ENCODE measurements around the gene FOXP2.
"Not testable (repeated sequence)": the region's sequence is repeated elsewhere in the genome, so short reads cannot be mapped to it uniquely, and the experiment has no call there.

FOXP2 gene

DNA sequence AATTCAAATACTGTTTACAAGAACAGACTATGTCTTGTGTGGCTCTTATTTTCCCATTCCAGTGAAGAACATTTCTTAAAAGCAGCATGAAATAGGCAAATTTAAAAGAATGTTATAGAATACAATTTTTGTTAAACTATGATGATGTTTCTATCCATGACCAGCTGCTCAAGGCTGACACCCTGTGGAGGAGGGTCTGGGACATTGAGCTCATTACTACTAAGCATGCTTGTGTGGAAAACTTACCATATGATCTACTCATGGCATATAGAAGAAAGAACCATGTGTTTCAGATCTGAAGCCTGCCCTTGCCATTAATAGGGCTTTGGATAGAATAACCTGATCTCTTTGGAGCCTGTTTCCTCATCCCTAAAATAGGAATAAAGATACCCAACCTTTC, 125.0 kb downstream of the FOXP2 start:
- no peak overlapping the region for H3K9ac ChIP-seq (ENCODE audit: low read depth, low read length, poor library complexity, severe bottlenecking)
- H2AFZ ChIP-seq (ENCODE audit: low read length) = no peak overlapping the region
- H3K79me2 ChIP-seq (ENCODE audit: insufficient read depth, low read length) = no peaks in the 10 kb centered on the region
- H3K27me3 ChIP-seq (ENCODE audit: insufficient read depth, low read length, poor library complexity, severe bottlenecking) = no peaks in the 10 kb centered on the region
- H3K9me3 ChIP-seq (ENCODE audit: insufficient read depth, low read depth, low read length) = no peaks in the 10 kb centered on the region
- H3K9me2 ChIP-seq (replicated peaks; ENCODE audit: low read depth, low read length) = no peaks in the 10 kb centered on the region
- H3F3A ChIP-seq (ENCODE audit: low read depth) = no peaks in the 10 kb centered on the region
- no peaks in the 10 kb centered on the region for H3K36me3 ChIP-seq (ENCODE audit: insufficient read depth, low read length)
- TF ChIP-seq EZH2phosphoT487 (IDR thresholded peaks at IDR 0.05; ENCODE audit: borderline replicate concordance) = no peak
- peak; percentile 29 for TF ChIP-seq CTCF (conservative IDR thresholded peaks at IDR 0.05; ENCODE audit: low read length)
- H3K4me3 ChIP-seq (ENCODE audit: low read length, poor library complexity, severe bottlenecking) = no peak overlapping the region
- no peaks in the 10 kb centered on the region for H3K4me1 ChIP-seq (ENCODE audit: insufficient read depth, low read length, poor library complexity, severe bottlenecking)
- no peaks in the 10 kb centered on the region for H4K20me1 ChIP-seq (ENCODE audit: insufficient read depth, low read length, poor library complexity, severe bottlenecking)
- H3K4me2 ChIP-seq (ENCODE audit: low read depth, low read length, poor library complexity, severe bottlenecking) = no peak overlapping the region

DNA sequence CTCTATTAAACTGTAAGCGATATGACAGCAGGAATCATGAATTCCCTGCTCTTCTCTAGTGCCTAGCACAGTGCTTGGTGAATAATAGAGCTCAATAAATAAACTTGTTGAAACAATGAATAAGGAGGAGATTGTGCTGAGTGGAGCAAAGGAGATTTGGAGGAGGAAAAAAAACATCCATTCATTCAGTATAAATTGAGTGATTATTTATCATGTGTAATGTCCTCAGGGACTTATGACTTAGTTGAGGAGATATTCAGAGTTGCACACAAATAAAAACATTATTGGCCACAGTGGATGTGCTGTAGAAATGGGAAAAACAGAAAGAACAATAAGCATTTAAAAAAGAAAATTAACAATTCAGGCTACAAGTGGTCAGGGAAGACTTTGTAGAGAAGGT, 125.7 kb downstream of the FOXP2 start:
- Histone ChIP-seq H3K9me3 (ENCODE audit: insufficient read depth, low read depth, low read length) (no peaks in the 10 kb centered on the region), H3K4me3 (ENCODE audit: low read length, poor library complexity, severe bottlenecking) (no peak overlapping the region), H3K27me3 (ENCODE audit: insufficient read depth, low read length, poor library complexity, severe bottlenecking) (no peaks in the 10 kb centered on the region), H3K79me2 (ENCODE audit: insufficient read depth, low read length) (no peaks in the 10 kb centered on the region), H3K4me1 (ENCODE audit: insufficient read depth, low read length, poor library complexity, severe bottlenecking) (no peaks in the 10 kb centered on the region), H3F3A (ENCODE audit: low read depth) (no peaks in the 10 kb centered on the region), H3K9ac (ENCODE audit: low read depth, low read length, poor library complexity, severe bottlenecking) (no peak overlapping the region), H3K9me2 (replicated peaks; ENCODE audit: low read depth, low read length) (no peaks in the 10 kb centered on the region), H4K20me1 (ENCODE audit: insufficient read depth, low read length, poor library complexity, severe bottlenecking) (no peaks in the 10 kb centered on the region), H3K36me3 (ENCODE audit: insufficient read depth, low read length) (no peaks in the 10 kb centered on the region), H3K4me2 (ENCODE audit: low read depth, low read length, poor library complexity, severe bottlenecking) (no peak overlapping the region), H2AFZ (ENCODE audit: low read length) (no peak overlapping the region)
- TF ChIP-seq EZH2phosphoT487 (IDR thresholded peaks at IDR 0.05; ENCODE audit: borderline replicate concordance) (no peak), CTCF (conservative IDR thresholded peaks at IDR 0.05; ENCODE audit: low read length) (no peak)

DNA sequence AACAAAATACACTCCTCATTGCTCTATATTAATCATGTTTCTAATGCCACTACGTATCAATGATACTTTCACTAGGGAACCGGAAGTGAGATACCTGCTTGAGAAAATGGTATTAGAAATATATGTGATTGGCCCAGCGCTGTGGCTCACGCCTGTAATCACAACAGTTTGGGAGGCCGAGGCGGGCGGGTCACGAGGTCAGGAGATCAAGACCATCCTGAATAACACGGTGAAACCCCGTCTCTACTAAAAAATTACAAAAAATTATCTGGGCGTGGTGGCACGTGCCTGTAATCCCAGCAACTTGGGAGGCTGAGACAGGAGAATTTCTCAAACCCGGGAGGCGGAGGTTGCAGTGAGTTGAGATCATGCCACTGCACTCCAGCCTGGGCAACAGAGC, 132.7 kb downstream of the FOXP2 start:
- not testable (repeated sequence) for H2AFZ ChIP-seq (ENCODE audit: low read length); H3F3A ChIP-seq (ENCODE audit: low read depth); H3K79me2 ChIP-seq (ENCODE audit: insufficient read depth, low read length); H3K36me3 ChIP-seq (ENCODE audit: insufficient read depth, low read length); H3K9ac ChIP-seq (ENCODE audit: low read depth, low read length, poor library complexity, severe bottlenecking); H3K9me3 ChIP-seq (ENCODE audit: insufficient read depth, low read depth, low read length); H3K27me3 ChIP-seq (ENCODE audit: insufficient read depth, low read length, poor library complexity, severe bottlenecking); H4K20me1 ChIP-seq (ENCODE audit: insufficient read depth, low read length, poor library complexity, severe bottlenecking); H3K4me2 ChIP-seq (ENCODE audit: low read depth, low read length, poor library complexity, severe bottlenecking); H3K9me2 ChIP-seq (replicated peaks; ENCODE audit: low read depth, low read length); H3K4me1 ChIP-seq (ENCODE audit: insufficient read depth, low read length, poor library complexity, severe bottlenecking); H3K4me3 ChIP-seq (ENCODE audit: low read length, poor library complexity, severe bottlenecking)

DNA sequence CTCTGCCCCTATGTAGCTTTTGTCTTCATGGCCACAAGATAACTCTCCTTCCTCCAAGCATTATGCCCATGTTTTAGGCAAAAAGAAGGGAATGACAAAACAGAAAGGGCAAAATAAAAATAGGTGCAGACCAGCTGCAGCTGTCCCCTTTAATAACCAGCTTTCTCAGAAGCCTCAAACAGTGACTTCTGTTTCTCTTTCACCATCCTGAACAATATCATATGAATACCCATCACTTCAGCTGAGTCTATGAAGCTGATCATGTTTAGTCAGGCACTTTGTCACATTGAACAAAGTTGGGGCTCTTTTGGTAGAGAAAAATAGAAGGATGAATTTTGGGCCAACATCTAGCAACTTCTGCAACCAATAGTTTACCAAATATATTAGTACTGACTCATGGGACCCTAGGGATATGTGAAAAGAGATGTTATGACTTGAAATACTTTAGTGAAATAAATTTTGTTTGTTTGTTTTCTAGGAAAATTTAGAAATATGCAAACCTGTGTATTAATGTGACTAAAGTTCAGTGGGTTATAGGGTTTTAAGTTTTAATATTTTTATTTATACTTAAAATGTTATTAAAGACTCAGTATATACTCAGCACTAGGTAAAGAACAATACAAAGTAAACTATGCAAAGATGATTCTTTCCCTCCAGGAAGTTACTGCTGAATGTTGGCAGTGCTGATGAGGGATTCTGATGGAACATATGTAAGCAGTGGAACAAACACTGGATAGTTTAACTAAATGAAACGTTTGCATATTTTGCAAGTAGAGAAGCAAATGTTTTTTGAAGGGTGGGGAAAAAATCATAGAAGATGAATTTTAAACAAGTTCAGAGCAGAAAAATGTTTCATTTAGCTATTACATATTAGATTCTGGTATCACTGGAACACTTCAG, 133.7 kb downstream of the FOXP2 start:
- Histone ChIP-seq H3K9me3 (ENCODE audit: insufficient read depth, low read depth, low read length) (no peaks in the 10 kb centered on the region), H3K9me2 (replicated peaks; ENCODE audit: low read depth, low read length) (no peaks in the 10 kb centered on the region), H3F3A (ENCODE audit: low read depth) (no peaks in the 10 kb centered on the region), H3K9ac (ENCODE audit: low read depth, low read length, poor library complexity, severe bottlenecking) (no peak overlapping the region), H2AFZ (ENCODE audit: low read length) (no peak overlapping the region), H3K27me3 (ENCODE audit: insufficient read depth, low read length, poor library complexity, severe bottlenecking) (no peaks in the 10 kb centered on the region), H4K20me1 (ENCODE audit: insufficient read depth, low read length, poor library complexity, severe bottlenecking) (no peaks in the 10 kb centered on the region), H3K4me3 (ENCODE audit: low read length, poor library complexity, severe bottlenecking) (no peak overlapping the region), H3K4me2 (ENCODE audit: low read depth, low read length, poor library complexity, severe bottlenecking) (no peak overlapping the region), H3K36me3 (ENCODE audit: insufficient read depth, low read length) (no peaks in the 10 kb centered on the region), H3K79me2 (ENCODE audit: insufficient read depth, low read length) (no peaks in the 10 kb centered on the region), H3K4me1 (ENCODE audit: insufficient read depth, low read length, poor library complexity, severe bottlenecking) (no peaks in the 10 kb centered on the region)
- no peak for TF ChIP-seq CTCF (conservative IDR thresholded peaks at IDR 0.05; ENCODE audit: low read length)
- TF ChIP-seq EZH2phosphoT487 (IDR thresholded peaks at IDR 0.05; ENCODE audit: borderline replicate concordance) = no peak

All from Loucy (cell line).